Fibroblast of lung (primary cell): ENCODE measurements around the gene MACROD2. TPM values are rescaled to one million over a fixed set of nuclear protein-coding genes. Genes with fewer than 3 reads are reported as not detected.

Experiments used
- DNase-seq, 2 donors: peaks; one replicate each; pipeline versions ENCODE4 v3.0.0 to v3.0.0-alpha.2; 2010; ENCODE audit warnings: low read depth in 2 of 2
- H2AFZ ChIP-seq: 2 replicates; pipeline ENCODE4 v1.5.1; 2012; ENCODE audit warnings: low read length, control low read depth, inconsistent platforms
- H3K27ac ChIP-seq: 2 replicates; pipeline ENCODE4 v1.5.1; 2011; ENCODE audit warnings: low read length, control low read depth; ENCODE audit not compliant: insufficient read depth
- H3K27me3 ChIP-seq: 2 replicates; pipeline ENCODE4 v1.5.1; 2011; ENCODE audit warnings: mild to moderate bottlenecking, low read length; ENCODE audit not compliant: control insufficient read depth, insufficient read depth
- H3K36me3 ChIP-seq: 2 replicates; pipeline ENCODE4 v1.5.1; 2011; ENCODE audit warnings: low read length; ENCODE audit not compliant: control insufficient read depth, insufficient read depth
- H3K4me1 ChIP-seq: 2 replicates; pipeline ENCODE4 v1.5.1; 2011; ENCODE audit warnings: low read length; ENCODE audit not compliant: control insufficient read depth, insufficient read depth; ENCODE audit errors: extremely low read depth
- H3K4me2 ChIP-seq: 2 replicates; pipeline ENCODE4 v1.5.1; 2011; ENCODE audit warnings: low read length, control low read depth; ENCODE audit not compliant: insufficient read depth; ENCODE audit errors: extremely low read depth
- H3K4me3 ChIP-seq, 4 experiments: fragments of 200-600 bp in 1 of 4; sonication (generic) in 1 of 4; replicated peaks in 1 of 4; 2 replicates each; pipeline ENCODE4 v1.5.1; 2011 to 2016; ENCODE audit warnings: low read length in 4 of 4, low read depth in 3 of 4, mild to moderate bottlenecking in 3 of 4, control low read depth in 2 of 4, inconsistent platforms in 1 of 4, mixed read lengths in 1 of 4; ENCODE audit not compliant: insufficient read depth in 1 of 4; ENCODE audit errors: control extremely low read depth in 1 of 4
- H3K79me2 ChIP-seq: 2 replicates; pipeline ENCODE4 v1.5.1; 2012; ENCODE audit warnings: mild to moderate bottlenecking, low read length, inconsistent platforms; ENCODE audit not compliant: control insufficient read depth, insufficient read depth
- H3K9ac ChIP-seq: 2 replicates; pipeline ENCODE4 v1.5.1; 2011; ENCODE audit warnings: mild to moderate bottlenecking, low read length, control low read depth; ENCODE audit not compliant: insufficient read depth
- H3K9me3 ChIP-seq: 2 replicates; pipeline ENCODE4 v1.5.1; 2012; ENCODE audit warnings: low read depth, low read length; ENCODE audit not compliant: control insufficient read depth, insufficient read depth
- H4K20me1 ChIP-seq: 2 replicates; pipeline ENCODE4 v1.5.1; 2011; ENCODE audit warnings: low read length; ENCODE audit not compliant: control insufficient read depth, insufficient read depth; ENCODE audit errors: extremely low read depth
- CTCF ChIP-seq, 2 donors: IDR thresholded peaks in 1 of 2; conservative IDR thresholded peaks in 1 of 2; 1 replicate in 1 of 2; 2 replicates in 1 of 2; pipeline ENCODE4 v1.5.1; 2011 to 2012; ENCODE audit warnings: low read length in 2 of 2, control low read depth in 1 of 2, inconsistent platforms in 1 of 2, low read depth in 1 of 2, mild to moderate bottlenecking in 1 of 2
- EZH2 ChIP-seq: IDR thresholded peaks from 2 replicates; pipeline ENCODE4 v1.5.1; 2012; ENCODE audit warnings: low read length, control low read depth, mild to moderate bottlenecking; ENCODE audit errors: missing control alignments
- polyA plus RNA-seq, 2 donors: library from polyadenylated mRNA; depleted of rRNA in 1 of 2; stranded (reverse) in 1 of 2; unstranded in 1 of 2; fragments of >200 nt; gene quantifications; 2 replicates each; pipeline ENCODE4 v1.2.1, GENCODE V29; 2011 to 2012; ENCODE audit warnings: missing spikeins in 1 of 2
- total RNA-seq: library from RNA; depleted of rRNA; stranded (reverse); fragments of >200 nt; gene quantifications from 2 replicates; pipeline ENCODE4 v1.2.1, GENCODE V29; 2014

Gene MACROD2
- total and polyA plus RNA-seq, 2 donors (not counting 1 experiment from before 2014, with no cell fraction given), result 0.54 to 1.7 TPM

GRCh38 chr20:14631011-14631410, 635.7 kb downstream of the MACROD2 start:
- DNase-seq, result no peak
- no peaks in the 10 kb centered on the region for H3K9me3 ChIP-seq
- H4K20me1 ChIP-seq, result no peaks in the 10 kb centered on the region
- no peak overlapping the region for H3K4me2 ChIP-seq
- no peak overlapping the region for H3K27ac ChIP-seq
- no peaks in the 10 kb centered on the region for H3K79me2 ChIP-seq
- no peaks in the 10 kb centered on the region for H3K36me3 ChIP-seq
- no peak overlapping the region for H3K4me3 ChIP-seq
- no peak overlapping the region for H3K9ac ChIP-seq
- H2AFZ ChIP-seq, result no peak overlapping the region
- TF ChIP-seq CTCF (conservative IDR thresholded peaks at IDR 0.05 in 1 of 2, IDR thresholded peaks at IDR 0.05 in 1 of 2; ENCODE audit: low read depth in 1 of 2, low read length in 2 of 2) (no peak), EZH2 (no peak)
- H3K27me3 ChIP-seq, result no peaks in the 10 kb centered on the region
- no peaks in the 10 kb centered on the region for H3K4me1 ChIP-seq

GRCh38 chr20:14632906-14633305, 637.6 kb downstream of the MACROD2 start:
- Histone ChIP-seq H3K27me3 (no peaks in the 10 kb centered on the region), H3K36me3 (no peaks in the 10 kb centered on the region), H3K9ac (no peak overlapping the region), H3K4me2 (no peak overlapping the region), H3K4me1 (no peaks in the 10 kb centered on the region), H4K20me1 (no peaks in the 10 kb centered on the region), H3K79me2 (no peaks in the 10 kb centered on the region), H3K4me3 (no peak overlapping the region), H3K9me3 (no peaks in the 10 kb centered on the region), H2AFZ (no peak overlapping the region), H3K27ac (no peak overlapping the region)
- TF ChIP-seq CTCF (conservative IDR thresholded peaks at IDR 0.05 in 1 of 2, IDR thresholded peaks at IDR 0.05 in 1 of 2; ENCODE audit: low read depth in 1 of 2, low read length in 2 of 2) (no peak), EZH2 (no peak)
- no peak for DNase-seq

GRCh38 chr20:14633507-14633906, 638.2 kb downstream of the MACROD2 start:
- DNase-seq, result peak in 1 of 2 donors; percentile 2
- no peak for TF ChIP-seq EZH2
- no peak for TF ChIP-seq CTCF (conservative IDR thresholded peaks at IDR 0.05 in 1 of 2, IDR thresholded peaks at IDR 0.05 in 1 of 2; ENCODE audit: low read depth in 1 of 2, low read length in 2 of 2)

More at GRCh38 chr20:14633507-14633906, 638.2 kb downstream of the MACROD2 start:
- H3K4me2 ChIP-seq, result no peak overlapping the region
- no peaks in the 10 kb centered on the region for H3K27me3 ChIP-seq
- H3K9ac ChIP-seq, result no peak overlapping the region
- H4K20me1 ChIP-seq, result no peaks in the 10 kb centered on the region
- H3K4me1 ChIP-seq, result no peaks in the 10 kb centered on the region
- H3K27ac ChIP-seq, result no peak overlapping the region
- no peak overlapping the region for H2AFZ ChIP-seq
- H3K4me3 ChIP-seq, result no peak overlapping the region
- H3K9me3 ChIP-seq, result no peaks in the 10 kb centered on the region
- H3K79me2 ChIP-seq, result no peaks in the 10 kb centered on the region
- H3K36me3 ChIP-seq, result no peaks in the 10 kb centered on the region
